GM19372 (cell line): ENCODE data around the gene DLGAP3.
"Not testable (repeated sequence)": the region's sequence is repeated elsewhere in the genome, so short reads cannot be mapped to it uniquely, and the experiment has no call there.

ENCODE experiments used
- ATAC-seq: cut with Tn5 transposase; IDR thresholded peaks from one replicate; pipeline ENCODE4 v1.9.1; 2021; ENCODE audit warnings: mild to moderate bottlenecking, low read depth, moderate library complexity; ENCODE audit not compliant: unreplicated experiment

Gene DLGAP3

DNA sequence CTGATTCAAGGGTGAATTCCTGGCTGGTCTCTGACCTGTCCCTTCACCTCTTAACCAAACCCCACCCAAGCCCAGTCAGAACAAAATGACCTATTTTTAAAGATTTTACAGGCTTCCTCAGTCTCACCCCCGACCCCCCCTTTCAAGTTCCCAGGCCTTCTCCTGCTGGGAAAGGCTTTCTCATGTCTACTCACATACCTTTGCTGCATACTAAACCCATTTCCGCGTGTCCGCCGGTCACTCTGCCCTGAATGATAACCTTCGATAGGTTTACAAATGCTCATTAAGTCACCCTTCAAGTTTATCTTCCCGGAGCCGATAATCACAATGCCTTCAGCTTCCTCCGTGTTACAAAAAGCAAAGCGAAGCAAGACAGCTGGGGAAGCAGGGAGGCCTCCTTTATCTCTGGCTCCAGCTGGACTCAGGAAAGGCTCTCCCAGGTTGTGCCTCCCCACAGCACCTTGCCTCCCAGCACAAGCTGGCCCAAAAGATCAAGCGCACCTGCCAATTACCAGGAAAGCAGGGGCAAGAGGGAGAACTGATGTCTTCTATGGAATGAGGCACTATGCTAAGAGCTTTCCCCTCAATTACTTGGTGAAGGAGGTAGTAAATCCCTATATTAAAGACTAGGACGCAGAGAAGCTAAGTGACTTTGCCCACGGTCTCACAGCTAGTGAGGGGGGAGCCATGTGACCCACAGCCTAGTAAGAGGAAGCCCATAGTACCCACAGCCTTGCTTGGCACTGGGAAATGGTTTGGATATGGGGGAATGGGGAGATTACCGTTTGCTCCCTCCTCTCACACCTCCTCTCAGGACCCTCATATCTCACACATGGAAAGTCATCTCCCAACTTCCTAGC is 85.8 kb downstream of the DLGAP3 start:
- ATAC-seq: no peak

DNA sequence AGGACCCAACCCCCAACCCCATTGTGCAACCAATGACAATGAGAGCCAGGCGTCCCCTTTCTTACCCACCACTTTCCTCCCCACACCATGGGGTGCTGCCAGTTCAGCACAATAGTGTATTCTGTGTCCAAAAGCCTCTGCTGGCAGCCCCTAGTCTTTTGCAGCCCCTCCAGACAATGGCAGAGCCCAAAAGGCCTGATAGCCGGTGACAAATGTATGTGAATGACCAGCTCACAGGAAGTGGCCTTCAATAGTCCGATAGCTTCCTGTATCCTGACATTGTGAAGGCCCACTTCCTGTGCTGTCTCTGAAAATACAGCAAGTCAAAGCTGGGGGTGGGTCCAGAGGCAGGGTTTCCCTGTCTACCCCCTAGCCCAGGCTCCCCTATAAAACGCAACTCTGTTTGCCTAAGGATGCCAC is 86.5 kb downstream of the DLGAP3 start:
- no peak for ATAC-seq

DNA sequence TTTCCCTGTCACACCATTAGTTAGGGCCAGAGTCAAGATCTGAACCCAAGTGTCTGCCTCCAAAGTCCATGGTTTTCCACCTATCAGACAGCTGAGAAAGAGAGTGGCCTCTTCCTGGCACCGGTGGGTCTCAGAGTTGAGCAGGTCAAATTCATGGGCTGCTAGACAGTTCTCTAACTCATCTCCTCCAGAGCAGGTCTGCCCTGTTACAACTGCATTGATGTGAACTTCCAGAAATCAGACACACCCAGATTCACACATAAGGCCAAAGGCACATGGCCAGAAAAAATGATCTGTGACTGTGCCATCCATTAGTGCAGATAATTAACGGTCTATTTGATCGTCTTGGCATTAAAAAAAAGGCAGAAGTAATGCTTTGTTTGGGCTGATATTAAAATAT is 87.4 kb downstream of the DLGAP3 start:
- ATAC-seq: no peak

DNA sequence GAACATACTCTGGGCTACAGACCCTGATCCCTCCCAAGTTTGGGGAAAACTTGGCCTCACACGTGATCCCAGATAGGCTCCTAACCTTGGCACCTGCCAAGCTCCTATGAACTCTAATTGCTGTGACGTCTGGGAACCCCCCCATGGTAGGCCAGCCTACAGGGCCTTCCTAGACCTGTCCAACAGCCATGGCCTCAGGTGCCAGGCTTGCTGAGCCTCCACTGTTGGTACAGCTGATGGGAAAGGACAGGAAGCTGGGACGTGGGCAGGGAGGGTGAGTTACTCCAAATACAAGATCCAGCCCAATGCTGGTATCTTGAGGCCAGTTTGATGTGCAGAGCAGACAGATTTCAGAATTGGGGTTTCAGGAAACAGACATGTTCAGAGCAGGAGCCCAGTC is 89.0 kb downstream of the DLGAP3 start:
- no peak for ATAC-seq

DNA sequence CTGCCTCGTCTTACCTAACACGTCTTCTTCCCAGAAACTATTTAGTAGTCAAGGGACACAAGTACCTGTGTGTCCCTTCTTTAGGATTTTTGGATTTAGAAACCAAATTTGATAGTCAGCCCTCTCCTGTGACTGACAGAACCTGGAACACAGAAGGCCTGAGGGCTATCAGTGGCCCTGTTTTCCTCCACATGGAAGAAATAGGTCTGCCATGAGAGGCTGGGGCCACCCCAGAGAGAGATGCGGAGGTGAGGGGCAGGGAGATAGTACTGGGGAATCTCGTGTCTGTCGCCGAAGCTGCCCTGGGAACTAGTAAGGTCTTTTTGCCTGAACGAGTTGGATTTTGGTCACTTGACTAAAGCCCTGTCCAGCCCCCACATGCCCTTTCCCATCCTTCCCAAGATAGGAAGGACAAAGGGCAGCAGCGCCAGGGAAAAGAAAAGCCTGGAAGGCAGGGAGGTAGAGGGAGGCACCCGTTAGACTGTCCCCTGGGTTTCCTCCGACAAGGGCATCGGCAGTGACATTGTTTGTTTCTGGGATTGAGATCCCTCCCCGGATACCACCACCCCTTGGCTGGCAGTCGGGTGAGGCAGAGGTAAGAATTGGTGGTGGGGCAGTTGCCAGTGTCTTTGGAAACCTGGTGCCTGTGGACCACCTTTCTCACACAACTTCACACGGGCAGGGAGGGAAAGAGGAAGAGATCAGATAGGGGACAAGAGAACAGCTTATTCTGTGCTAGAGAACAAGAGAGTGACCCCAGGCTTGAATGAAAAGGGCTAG is 89.7 kb downstream of the DLGAP3 start:
- no peak for ATAC-seq

DNA sequence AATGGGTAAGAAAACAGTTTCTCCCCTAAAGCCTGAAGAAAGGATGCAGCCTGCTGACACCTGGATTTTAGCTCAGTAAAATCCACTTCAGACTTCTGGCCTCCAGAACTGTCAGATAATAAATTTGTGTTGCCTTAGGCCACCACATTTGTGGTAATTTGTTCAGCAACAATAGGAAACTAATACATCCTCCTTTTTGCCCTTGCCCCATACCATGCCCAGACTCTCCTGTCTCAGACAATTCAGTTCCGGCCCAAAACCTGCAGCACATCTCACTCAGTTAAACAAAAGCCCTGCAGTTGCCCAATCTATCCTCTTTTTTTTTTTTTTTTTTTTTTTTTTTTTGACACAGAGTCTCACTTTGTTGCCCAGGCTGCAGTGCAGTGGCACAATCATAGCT is 95.7 kb downstream of the DLGAP3 start:
- ATAC-seq: no peak

DNA sequence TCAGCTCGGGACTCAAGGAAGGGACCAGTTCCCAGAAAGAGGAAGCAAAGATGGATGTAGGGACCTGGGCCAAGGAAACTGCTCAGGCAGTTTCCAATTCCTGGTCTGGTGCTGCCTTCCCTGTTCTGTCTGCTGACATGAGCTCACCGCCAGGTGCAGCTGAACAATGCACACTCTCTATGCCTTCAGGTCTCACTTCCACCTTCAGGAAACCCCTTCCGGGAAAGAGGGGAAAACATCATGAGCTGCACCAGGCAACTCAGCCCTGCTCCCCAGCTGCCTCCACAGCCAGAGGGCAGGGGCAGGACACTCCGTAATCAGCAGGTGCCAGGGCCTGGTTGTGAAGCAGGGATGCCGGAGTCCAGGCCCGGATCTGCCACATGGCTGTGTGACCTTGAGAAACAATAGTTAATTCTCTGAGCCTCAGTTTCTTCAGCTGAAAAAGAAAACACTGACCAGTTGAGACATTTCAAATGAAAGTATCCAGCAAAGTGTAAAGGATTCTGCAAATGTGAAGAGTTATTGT is 97.7 kb downstream of the DLGAP3 start:
- no peak for ATAC-seq

DNA sequence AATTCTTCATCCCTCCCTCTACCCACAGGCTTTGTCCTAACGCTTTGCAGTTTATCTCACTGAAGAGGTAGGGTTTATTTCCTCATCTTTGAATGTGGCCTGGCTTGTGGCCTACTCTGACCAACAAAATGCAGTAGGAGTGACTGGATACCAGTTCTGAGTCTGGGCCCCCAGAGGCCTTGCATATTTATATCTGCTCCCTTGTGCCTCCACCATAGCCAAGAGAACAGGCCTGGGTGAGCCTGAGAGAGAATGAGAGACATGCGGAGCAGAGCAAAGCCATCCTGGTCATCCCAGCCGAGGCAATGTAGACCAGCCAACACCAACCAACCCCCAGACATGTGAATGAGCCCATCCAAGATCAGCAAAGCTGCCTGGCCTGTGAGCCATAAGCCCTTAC is 100.2 kb downstream of the DLGAP3 start:
- ATAC-seq: no peak

DNA sequence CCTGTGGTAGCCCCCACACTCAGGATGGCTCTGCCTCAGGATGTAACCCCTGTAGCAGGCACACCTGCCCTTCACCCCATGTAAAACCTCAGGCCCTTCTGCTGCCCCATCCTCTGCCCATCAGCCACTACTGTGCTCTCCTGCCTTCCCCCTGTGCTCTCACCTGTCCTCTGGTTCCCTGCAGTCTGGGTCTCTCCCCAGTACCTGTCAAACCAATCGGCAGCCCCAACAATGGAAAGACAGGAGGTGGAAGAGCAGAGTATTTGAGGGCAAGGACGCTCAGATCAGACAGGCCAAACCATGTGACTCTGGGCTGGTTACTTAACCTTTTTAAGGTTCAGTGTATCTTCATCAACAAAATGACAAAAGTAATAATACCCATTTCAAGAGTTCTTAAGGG is 100.8 kb downstream of the DLGAP3 start:
- no peak for ATAC-seq

DNA sequence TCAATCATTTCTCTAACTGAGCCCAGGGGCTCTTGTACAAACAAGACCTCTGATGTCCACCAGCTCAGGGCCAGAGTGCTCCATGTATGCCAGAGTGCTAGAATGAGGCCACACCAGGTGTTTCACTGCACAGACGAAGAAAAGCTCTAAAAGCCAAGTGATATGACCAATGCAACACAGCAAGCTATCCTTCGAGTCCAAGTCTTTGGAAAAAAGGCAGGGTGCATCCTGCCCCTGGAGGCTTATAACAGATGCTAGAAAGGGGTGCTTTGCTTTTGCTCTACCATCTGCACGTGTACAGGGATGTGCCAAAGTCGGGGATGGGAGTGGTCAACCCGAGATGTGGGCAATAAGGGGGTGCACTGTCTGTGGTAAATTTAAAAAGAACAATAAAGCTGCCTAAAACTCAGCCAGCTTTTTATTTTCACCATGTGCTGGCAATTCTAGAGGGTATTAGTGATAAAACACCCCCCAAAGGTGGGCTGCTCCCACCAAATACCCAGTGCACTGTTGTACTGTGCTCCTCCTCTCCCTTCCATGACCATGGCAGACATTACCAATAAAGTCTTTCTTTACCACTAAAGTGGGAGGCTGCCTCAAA is 102.0 kb downstream of the DLGAP3 start:
- ATAC-seq: no peak

DNA sequence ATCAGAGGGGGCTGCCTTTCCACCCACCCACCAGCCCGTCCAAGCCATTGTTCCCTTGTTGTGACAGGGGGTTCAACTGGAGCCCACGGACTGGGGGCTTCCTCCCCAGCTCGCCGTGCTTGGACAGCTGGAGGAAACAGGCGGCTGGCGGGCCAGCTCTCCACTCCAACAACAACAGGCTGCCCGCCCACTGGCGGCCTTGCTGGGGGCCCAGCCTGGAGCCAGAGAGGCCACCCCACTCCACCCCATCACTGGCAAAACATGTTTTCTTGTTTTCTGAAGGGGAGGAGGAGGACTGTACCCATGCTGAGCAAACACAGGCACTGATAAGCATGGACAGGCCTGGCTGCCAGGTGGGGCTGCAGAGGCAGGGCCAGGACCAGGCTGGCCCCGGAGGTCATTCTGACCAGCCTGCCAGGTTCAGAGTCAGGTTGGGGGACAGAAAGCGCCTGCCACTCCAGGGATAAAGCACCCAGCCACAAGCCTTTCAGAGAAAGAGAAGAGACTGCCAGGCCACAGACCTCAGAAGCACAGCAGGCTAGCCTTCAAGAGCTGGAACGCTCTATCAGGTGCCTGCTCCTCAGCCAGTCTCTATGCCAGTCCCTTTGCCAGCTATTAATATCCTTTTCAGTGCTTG is 103.9 kb downstream of the DLGAP3 start:
- no peak for ATAC-seq

DNA sequence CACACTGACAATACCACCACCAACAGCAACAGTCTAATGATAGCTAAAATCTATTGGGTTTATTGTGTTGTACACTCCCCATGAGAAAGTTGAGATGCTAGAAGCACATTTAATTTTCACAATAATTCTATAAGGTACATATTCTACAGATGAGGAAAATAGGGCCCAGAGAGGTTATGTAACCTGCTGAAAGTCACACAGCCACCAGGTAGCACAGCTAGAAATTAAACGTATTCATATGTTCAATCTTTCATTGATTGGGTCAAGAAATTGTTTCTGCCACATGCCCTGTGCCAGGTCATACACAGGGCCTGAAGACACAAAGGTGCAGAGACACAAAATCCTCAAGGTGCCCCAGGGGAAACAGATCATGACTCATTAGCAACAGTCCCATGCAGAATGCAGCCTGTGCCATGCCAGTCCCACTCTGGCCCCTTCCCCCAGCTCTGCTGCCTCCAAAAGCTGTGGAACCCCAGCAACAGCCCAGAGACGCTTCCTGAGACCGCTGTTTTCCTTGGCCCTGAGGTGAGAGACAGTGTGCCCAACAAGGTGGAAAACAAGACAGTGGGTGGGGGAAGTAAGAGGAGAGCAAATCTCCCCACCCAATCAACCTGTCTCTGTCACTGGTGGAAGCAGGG is 104.5 kb downstream of the DLGAP3 start:
- no peak for ATAC-seq

DNA sequence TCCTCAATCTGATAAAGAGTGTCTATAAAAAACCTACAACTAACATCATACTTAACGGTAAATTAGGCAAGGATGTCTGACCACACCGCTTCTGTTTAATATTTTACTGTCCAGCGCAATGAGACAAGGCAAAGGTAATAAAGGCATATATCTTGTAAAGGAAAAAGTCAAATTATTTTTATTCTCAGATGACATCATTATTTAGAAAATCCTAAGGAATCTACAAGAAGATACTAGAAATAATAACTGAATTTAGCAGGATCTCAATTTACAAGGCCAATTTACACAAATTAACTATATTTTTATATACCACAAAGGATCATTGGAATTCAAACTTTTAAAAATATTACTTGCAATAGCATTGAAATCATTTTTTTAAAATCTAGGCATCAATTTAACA is 107.2 kb downstream of the DLGAP3 start:
- no peak for ATAC-seq

DNA sequence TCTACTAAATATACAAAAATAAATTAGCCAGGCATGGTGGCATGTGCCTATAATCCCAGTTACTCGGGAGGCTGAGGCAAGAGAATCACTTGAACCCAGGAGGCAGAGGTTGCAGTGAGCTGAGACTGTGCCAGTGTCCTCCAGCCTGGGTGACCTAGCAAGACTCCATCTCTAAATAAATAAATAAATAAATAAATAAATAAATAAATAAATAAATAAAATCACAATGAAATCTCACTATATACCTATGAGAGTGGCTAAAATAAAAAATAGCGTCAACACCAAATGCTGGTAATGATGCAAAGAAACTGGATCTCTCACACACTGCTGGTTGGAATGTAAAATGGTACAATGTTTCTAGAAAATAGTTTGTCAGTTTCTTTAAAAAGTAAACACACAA is 110.6 kb downstream of the DLGAP3 start:
- not testable (repeated sequence) for ATAC-seq

DNA sequence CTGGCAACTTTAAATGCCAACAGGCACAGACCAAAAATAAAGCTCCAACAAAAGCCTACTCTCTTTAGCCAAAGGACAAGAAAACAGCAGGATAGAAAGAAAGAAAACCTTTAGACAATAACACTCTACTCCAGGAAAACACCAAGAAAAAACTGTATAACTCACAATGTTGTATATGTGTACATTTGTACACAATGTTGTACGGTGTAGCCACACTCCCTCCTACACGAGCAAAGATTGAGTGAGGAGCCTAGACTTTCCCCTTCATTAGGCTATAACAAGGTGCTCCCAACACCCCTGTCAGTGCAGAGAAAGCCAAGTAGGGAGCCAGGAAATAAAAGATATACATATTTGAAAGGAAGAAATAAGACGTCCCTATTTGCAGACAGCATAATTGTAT is 112.7 kb downstream of the DLGAP3 start:
- no peak for ATAC-seq

DNA sequence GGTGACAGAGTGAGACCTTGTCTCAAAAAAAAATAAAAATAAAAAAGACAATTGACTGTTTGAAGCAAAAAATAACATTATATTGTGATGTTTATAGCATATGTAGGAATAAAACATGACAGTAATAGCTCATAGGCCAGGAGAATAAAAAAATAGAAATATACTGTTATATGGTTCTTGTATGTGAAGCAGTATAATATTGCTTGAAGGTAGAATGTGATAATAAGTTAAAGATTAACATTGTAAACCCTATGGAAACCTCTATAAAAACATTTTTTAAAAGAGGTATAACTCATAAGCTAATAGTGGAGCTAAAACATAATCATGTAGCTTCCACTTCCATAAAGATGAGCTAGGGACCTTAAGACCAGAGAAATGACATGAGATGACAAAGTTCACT is 113.1 kb downstream of the DLGAP3 start:
- no peak for ATAC-seq
